GM18508 (cell line): Measurements from ENCODE around the gene MYEF2.

Experiments
- ATAC-seq: cut with Tn5 transposase; IDR thresholded peaks from one replicate; pipeline ENCODE4 v1.9.1; 2021; ENCODE audit warnings: moderate number of reproducible peaks; ENCODE audit not compliant: insufficient read depth, unreplicated experiment

MYEF2 gene

GRCh38 chr15:48090666-48091065 lies 87.4 kb downstream of the MYEF2 start:
- no peak for ATAC-seq

- no peak for ATAC-seq
Observed at GRCh38 chr15:48090115-48090514, 88.0 kb downstream of the MYEF2 start.

DNA sequence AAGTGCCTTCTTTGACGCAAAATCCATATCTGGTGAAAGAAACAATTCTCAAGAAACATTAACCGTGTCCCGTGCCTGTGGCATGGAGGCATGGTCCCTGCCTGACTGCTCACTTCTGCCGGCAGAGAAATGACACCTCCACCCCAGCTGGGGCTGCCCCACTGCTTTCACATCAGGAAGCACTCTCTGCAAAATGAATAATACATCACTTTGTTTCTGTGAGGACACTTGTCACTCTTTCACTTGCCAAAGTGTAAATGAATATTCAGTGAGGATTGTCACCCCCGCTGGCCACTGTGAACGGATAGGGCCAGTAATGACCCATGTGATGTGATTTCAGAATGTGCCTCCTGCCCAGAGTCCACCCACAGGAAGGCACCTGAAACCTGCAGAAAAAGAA lies 88.4 kb downstream of the MYEF2 start:
- ATAC-seq: no peak

- ATAC-seq: no peak
Observed at GRCh38 chr15:48087844-48088243, 90.3 kb downstream of the MYEF2 start.

- ATAC-seq: no peak
Observed at GRCh38 chr15:48086576-48086975, 91.5 kb downstream of the MYEF2 start.

- ATAC-seq: no peak
Observed at GRCh38 chr15:48086133-48086532, 92.0 kb downstream of the MYEF2 start.

GRCh38 chr15:48085591-48085930 lies 92.5 kb downstream of the MYEF2 start:
- ATAC-seq: no peak

DNA sequence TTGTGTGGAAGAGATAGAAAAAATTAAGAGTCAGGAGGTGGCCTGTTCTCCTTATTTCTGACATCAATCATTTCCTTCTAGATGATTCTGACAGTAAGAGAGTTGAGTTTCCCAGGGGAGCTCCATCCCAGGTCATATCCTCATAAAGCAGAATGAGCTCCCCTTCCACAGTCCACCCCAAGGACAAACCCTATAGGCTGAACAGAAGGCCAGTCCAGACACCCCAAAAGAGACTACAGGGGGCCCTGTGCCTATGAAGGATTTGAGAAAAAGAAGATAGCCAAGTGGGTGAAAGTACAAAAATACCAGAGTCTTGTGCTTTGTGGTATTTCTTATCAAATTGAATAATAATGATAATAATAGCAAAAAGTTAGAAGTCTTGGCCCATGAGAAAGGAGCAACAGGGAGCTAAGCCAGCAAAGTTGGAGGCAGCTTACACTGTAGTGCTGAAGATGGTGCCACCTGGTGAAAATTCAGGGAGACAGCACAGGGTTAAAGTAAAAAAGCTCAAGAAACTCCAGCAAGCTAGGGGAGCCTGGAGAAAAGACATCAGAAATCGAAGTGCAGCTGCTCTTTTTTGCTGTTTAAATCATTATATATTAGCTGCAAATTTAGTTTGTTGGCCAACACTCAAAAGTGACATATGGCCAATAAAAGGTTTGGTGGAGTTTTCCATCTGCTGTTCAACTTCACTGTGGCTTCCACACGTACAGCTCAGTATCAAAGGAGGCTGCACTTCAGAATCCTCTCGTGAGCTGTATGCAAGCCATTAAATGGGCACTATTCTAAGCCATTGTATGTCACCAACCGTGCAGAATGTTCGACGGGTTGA lies 93.1 kb downstream of the MYEF2 start:
- ATAC-seq: no peak
